ENCODE data around the gene TENT5C.

The TENT5C gene

DNA sequence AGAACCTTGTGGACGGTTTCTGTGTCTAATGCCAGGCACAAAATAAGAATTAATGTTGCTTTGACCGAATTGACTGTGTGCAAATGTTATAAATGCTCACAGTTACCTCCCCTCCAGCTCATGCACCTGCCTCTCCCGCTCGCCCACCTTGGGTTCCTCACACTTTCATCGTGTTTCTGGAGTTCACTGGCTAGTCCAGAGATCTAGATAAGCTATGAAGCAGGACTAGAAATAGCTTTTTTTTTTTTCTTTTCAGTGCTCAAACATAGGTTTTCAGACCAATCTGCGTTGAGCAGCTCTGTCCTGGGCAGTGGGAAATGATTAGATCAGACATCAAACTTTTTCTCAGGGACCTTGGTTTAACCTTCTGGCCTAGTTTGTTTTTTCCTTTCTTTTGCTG is 11.1 kb downstream of the TENT5C start:
- ATAC-seq, result no peak
- TF ChIP-seq TOX (CRISPR knock-in tag; IDR thresholded peaks at IDR 0.05; ENCODE audit: borderline replicate concordance) (no peak), GLIS3 (CRISPR knock-in tag; IDR thresholded peaks at IDR 0.05) (no peak), ZNF70 (CRISPR knock-in tag; IDR thresholded peaks at IDR 0.05) (no peak), ESRRG (CRISPR knock-in tag; IDR thresholded peaks at IDR 0.05) (no peak), PPARA (CRISPR knock-in tag; IDR thresholded peaks at IDR 0.05; ENCODE audit: borderline replicate concordance) (no peak), SNAI2 (CRISPR knock-in tag; IDR thresholded peaks at IDR 0.05) (no peak), ZNF565 (CRISPR knock-in tag; conservative IDR thresholded peaks at IDR 0.05; ENCODE audit: low read depth) (no peak), ZNF8 (CRISPR knock-in tag; IDR thresholded peaks at IDR 0.05) (no peak)
- TF ChIP-seq, protein P1, sequence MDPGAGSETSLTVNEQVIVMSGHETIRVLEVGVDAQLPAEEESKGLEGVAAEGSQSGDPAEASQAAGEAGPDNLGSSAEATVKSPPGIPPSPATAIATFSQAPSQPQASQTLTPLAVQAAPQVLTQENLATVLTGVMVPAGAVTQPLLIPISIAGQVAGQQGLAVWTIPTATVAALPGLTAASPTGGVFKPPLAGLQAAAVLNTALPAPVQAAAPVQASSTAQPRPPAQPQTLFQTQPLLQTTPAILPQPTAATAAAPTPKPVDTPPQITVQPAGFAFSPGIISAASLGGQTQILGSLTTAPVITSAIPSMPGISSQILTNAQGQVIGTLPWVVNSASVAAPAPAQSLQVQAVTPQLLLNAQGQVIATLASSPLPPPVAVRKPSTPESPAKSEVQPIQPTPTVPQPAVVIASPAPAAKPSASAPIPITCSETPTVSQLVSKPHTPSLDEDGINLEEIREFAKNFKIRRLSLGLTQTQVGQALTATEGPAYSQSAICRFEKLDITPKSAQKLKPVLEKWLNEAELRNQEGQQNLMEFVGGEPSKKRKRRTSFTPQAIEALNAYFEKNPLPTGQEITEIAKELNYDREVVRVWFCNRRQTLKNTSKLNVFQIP (CRISPR knock-in tag; IDR thresholded peaks at IDR 0.05; ENCODE audit: borderline replicate concordance, low read depth), result no peak
- TF ChIP-seq, protein P2, sequence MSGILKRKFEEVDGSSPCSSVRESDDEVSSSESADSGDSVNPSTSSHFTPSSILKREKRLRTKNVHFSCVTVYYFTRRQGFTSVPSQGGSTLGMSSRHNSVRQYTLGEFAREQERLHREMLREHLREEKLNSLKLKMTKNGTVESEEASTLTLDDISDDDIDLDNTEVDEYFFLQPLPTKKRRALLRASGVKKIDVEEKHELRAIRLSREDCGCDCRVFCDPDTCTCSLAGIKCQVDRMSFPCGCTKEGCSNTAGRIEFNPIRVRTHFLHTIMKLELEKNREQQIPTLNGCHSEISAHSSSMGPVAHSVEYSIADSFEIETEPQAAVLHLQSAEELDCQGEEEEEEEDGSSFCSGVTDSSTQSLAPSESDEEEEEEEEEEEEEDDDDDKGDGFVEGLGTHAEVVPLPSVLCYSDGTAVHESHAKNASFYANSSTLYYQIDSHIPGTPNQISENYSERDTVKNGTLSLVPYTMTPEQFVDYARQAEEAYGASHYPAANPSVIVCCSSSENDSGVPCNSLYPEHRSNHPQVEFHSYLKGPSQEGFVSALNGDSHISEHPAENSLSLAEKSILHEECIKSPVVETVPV (CRISPR knock-in tag; IDR thresholded peaks at IDR 0.05), result no peak

DNA sequence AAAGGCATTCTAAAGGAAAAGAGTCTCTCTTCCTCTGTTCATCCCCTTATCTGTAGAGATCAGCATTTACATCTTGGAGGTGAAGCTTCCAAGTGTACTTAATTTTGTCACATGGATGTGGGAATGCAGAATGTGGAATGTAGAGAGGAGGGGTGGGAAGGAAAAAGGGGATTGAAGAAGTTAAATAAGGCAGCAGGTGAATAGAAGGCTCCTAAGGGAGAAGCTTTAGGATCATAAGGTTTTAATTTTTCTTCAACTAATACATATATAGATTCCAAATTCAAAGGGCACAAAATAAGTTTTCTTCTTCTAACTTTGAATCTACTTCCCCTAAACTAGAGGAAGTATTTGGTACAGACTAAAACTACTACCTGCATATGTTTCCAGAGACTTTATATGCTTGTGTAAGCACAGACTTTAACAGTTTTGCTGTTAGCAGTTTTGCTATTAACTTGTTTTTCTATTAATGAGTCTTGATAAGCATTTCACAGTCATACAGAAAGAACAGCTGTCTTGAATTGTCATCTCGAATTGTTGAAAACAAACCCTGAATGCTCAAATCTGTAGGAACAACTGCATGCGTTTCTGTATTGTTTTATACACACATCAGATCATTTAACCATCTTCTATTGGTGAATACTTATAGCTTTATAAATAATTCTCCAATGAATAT is 12.7 kb downstream of the TENT5C start:
- TF ChIP-seq ZNF565 (CRISPR knock-in tag; conservative IDR thresholded peaks at IDR 0.05; ENCODE audit: low read depth) (no peak), ISL1 (CRISPR knock-in tag; IDR thresholded peaks at IDR 0.05) (no peak)
- TF ChIP-seq, protein P1 (CRISPR knock-in tag; IDR thresholded peaks at IDR 0.05; ENCODE audit: borderline replicate concordance, low read depth), result no peak
- ATAC-seq, result no peak

DNA sequence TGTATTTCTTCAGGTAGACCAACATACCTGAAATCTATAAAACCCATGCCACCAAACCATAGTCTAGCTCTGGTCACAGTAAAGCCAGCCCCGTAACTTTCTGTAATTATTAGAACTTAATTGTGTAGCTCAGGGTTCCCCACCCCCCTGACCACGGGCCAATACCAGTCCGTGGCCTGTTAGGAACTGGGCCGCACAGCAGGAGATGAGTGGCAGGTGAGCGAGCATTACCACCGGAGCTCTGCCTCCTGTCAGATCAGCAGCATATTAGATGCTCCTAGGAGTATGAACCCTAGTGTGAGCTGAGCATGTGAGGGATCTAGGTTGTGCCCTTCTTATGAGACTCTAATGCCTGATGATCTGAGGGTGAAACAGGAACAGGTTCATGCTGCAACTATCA is 14.6 kb downstream of the TENT5C start:
- ATAC-seq, result no peak
- TF ChIP-seq OSR1 (CRISPR knock-in tag; IDR thresholded peaks at IDR 0.05) (no peak), ISL1 (CRISPR knock-in tag; IDR thresholded peaks at IDR 0.05) (no peak), ZNF70 (CRISPR knock-in tag; IDR thresholded peaks at IDR 0.05) (no peak)
- TF ChIP-seq, protein P3, sequence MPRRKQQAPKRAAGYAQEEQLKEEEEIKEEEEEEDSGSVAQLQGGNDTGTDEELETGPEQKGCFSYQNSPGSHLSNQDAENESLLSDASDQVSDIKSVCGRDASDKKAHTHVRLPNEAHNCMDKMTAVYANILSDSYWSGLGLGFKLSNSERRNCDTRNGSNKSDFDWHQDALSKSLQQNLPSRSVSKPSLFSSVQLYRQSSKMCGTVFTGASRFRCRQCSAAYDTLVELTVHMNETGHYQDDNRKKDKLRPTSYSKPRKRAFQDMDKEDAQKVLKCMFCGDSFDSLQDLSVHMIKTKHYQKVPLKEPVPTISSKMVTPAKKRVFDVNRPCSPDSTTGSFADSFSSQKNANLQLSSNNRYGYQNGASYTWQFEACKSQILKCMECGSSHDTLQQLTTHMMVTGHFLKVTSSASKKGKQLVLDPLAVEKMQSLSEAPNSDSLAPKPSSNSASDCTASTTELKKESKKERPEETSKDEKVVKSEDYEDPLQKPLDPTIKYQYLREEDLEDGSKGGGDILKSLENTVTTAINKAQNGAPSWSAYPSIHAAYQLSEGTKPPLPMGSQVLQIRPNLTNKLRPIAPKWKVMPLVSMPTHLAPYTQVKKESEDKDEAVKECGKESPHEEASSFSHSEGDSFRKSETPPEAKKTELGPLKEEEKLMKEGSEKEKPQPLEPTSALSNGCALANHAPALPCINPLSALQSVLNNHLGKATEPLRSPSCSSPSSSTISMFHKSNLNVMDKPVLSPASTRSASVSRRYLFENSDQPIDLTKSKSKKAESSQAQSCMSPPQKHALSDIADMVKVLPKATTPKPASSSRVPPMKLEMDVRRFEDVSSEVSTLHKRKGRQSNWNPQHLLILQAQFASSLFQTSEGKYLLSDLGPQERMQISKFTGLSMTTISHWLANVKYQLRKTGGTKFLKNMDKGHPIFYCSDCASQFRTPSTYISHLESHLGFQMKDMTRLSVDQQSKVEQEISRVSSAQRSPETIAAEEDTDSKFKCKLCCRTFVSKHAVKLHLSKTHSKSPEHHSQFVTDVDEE (CRISPR knock-in tag; IDR thresholded peaks at IDR 0.05), result no peak
- TF ChIP-seq, protein P2 (CRISPR knock-in tag; IDR thresholded peaks at IDR 0.05), result no peak
- TF ChIP-seq, protein P4, sequence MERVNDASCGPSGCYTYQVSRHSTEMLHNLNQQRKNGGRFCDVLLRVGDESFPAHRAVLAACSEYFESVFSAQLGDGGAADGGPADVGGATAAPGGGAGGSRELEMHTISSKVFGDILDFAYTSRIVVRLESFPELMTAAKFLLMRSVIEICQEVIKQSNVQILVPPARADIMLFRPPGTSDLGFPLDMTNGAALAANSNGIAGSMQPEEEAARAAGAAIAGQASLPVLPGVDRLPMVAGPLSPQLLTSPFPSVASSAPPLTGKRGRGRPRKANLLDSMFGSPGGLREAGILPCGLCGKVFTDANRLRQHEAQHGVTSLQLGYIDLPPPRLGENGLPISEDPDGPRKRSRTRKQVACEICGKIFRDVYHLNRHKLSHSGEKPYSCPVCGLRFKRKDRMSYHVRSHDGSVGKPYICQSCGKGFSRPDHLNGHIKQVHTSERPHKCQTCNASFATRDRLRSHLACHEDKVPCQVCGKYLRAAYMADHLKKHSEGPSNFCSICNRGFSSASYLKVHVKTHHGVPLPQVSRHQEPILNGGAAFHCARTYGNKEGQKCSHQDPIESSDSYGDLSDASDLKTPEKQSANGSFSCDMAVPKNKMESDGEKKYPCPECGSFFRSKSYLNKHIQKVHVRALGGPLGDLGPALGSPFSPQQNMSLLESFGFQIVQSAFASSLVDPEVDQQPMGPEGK (CRISPR knock-in tag; IDR thresholded peaks at IDR 0.05; ENCODE audit: borderline replicate concordance), result no peak

DNA sequence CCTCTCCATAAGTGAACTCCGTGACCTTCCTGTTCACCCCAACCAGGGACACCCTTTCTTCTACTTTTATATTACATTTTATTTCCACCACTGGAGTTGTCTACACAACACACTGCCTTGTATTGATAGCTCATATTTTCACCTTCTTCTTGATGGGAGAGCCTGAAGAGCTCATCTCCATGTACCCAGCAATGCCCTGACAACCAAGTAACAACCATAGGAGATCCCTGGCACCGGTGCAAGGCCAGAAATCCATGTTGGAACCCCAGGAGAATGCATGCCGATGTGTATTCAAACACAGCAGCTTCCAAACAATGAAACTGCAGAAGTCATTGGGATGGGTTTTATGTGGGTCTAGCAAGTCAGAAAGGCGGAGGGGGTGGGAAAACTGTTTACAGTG is 15.5 kb downstream of the TENT5C start:
- ATAC-seq, result no peak
- TF ChIP-seq ZNF70 (CRISPR knock-in tag; IDR thresholded peaks at IDR 0.05) (no peak), BACH2 (CRISPR knock-in tag; IDR thresholded peaks at IDR 0.05; ENCODE audit: borderline replicate concordance) (no peak), TOX (CRISPR knock-in tag; IDR thresholded peaks at IDR 0.05; ENCODE audit: borderline replicate concordance) (no peak)

All from SK-N-SH treated with all-trans-retinoic acid at 6 μM for 48 hours (cell line).